Esophagus squamous epithelium (tissue), 4 donors: ENCODE data around the gene HDAC11.

Source experiments
- POLR2A ChIP-seq, 4 donors: fragments of 450-650 bp; IDR thresholded peaks; one replicate each; pipeline ENCODE4 v1.6.1; 2017; ENCODE audit warnings: antibody characterized with exemption in 4 of 4, mild to moderate bottlenecking in 4 of 4, moderate library complexity in 3 of 4
- TF ChIP-seq, protein P1 (sequence below), 6 experiments: fragments of 450-650 bp in 4 of 6; fragments of 200-600 bp in 2 of 6; sonication (generic) in 2 of 6; IDR thresholded peaks; one replicate each; pipeline ENCODE4 v1.5.1; 2016 to 2019; ENCODE audit warnings: antibody characterized with exemption in 6 of 6, mild to moderate bottlenecking in 4 of 6, moderate library complexity in 4 of 6

- TF ChIP-seq, protein P1, sequence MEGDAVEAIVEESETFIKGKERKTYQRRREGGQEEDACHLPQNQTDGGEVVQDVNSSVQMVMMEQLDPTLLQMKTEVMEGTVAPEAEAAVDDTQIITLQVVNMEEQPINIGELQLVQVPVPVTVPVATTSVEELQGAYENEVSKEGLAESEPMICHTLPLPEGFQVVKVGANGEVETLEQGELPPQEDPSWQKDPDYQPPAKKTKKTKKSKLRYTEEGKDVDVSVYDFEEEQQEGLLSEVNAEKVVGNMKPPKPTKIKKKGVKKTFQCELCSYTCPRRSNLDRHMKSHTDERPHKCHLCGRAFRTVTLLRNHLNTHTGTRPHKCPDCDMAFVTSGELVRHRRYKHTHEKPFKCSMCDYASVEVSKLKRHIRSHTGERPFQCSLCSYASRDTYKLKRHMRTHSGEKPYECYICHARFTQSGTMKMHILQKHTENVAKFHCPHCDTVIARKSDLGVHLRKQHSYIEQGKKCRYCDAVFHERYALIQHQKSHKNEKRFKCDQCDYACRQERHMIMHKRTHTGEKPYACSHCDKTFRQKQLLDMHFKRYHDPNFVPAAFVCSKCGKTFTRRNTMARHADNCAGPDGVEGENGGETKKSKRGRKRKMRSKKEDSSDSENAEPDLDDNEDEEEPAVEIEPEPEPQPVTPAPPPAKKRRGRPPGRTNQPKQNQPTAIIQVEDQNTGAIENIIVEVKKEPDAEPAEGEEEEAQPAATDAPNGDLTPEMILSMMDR (IDR thresholded peaks at IDR 0.05), result no peak
- TF ChIP-seq POLR2A (IDR thresholded peaks at IDR 0.05), result no peak
Measured at GRCh38 chr3:13549623-13550422, 69.7 kb downstream of the HDAC11 start.
